ENCODE data around the gene DEFB108B. TPM values are rescaled to one million over a fixed set of nuclear protein-coding genes. Genes with fewer than 3 reads are reported as not detected.
"Not testable (repeated sequence)": the region's sequence is repeated elsewhere in the genome, so short reads cannot be mapped to it uniquely, and the experiment has no call there.

Gene DEFB108B, protein sequence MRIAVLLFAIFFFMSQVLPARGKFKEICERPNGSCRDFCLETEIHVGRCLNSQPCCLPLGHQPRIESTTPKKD
- total RNA-seq: not detected
- long read RNA-seq: 0 reads

DNA sequence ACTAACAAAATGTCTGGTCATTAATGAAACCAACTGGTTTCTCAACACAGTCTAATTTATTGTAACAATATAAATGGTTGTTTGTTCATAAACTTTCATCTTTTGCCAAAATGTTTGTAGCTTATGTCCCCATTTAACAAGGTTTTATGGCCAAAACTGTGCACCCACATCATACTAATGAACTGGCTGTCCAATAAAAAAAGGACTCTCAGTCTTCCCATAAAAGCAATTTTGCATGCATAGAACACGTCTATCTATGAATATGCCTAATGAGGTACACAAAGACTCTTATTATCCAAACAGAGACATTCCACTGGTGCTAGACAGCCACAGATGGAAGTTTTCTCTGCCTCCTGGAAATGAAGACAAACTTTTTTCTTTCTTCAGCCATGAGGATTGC lies at the start of gene DEFB108B:
Gene DEFB108B, plus strand, starts transcription at position 390 of the 400 bp plus-strand sequence. Its CDS starts 0 bp downstream, at position 390.
- intact Hi-C loops (cut with micrococcal nuclease); ATAC-seq; DNase-seq: not testable (repeated sequence)

DNA sequence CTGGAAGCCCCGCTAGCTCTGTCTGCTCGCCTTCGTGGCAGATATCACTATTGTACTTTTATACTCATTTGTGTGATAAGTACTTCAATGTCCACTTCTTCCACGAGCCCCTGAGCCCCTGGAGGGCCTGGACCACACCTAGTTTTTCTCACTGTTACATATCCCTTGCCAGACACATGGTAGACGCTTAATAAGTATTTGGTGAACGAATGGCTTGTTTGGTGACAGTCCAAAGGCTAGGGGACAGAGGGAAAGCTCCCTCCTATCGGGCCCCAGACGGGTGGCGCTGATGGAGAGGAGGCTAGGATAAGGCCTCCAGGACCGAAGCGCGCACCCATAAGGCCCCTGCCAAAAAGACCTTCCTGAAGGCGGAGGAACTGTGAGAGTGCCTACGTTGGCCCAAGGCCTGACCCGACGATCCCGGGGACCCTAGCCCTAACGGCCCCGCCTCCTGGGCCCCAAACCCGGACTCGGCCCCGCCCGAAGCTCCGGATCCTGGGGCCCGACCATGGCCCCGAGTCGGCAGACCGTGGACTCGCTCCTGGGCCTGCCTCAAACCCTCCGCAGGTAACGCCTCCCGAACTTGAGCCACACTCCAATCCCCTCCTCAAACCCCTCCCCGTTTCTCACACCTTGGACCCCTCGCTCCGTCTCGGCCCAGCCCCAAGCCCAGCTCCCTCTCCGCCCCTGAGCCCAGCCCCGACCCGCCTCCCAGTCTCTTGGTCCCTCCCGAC lies 46.7 kb upstream of the DEFB108B start:
- DNase-seq; intact Hi-C loops (cut with micrococcal nuclease); ATAC-seq: not testable (repeated sequence)

DNA sequence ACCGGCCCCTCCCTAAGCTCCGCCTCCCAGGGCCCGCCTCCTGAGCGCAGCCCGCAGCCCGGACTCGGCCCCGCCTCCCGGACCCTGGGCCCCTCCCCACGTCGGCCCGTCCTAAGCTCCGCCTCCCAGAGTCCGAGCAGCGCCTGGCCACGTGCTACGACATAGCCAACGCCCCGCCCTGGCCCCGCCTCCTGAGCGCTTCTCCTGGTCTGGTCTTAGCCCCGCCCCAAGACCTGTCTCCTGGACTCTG lies 46.2 kb upstream of the DEFB108B start:
- peak; percentile 98 for ATAC-seq
- DNase-seq: peak; percentile 100
- intact Hi-C loops (cut with micrococcal nuclease): not testable (repeated sequence)

- intact Hi-C loops (cut with micrococcal nuclease): no loop called here
- ATAC-seq (peak; percentile 100), DNase-seq (peak; percentile 95)
Measured at GRCh38 chr11:71787098-71787823, 45.7 kb upstream of the DEFB108B start.

DNA sequence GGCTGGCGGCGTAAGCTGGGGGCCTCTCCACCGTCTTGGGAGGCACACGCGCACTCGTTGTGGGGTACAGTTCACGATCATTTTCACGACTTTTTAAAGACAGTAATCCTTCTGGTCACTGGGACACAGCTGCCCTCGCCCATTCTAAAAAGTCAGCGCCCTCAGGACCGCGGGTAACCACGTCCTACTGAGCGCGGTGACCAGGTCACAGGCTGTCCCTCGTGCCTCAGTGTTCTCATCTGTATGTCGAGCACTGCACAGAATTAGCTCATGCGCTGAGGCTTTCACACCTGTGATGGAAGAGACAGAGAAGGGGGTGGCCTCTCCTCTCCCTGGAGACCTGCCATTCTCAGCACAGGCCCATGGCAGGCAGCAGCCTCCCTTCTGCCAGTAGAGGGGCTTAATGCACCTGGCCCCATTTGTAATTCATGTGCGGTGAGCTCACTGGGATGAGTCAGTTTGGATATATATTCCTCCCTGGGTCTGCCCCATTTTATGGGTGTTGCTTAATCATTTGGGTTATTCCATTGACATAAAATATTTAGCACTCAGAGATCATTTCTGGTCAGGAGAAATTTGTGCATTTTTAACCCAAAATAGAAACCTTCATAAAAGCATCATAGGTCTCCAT lies 45.1 kb upstream of the DEFB108B start:
- ATAC-seq; intact Hi-C loops (cut with micrococcal nuclease): not testable (repeated sequence)

GRCh38 chr11:71789444-71790196 lies 43.4 kb upstream of the DEFB108B start:
- ATAC-seq; DNase-seq; intact Hi-C loops (cut with micrococcal nuclease): not testable (repeated sequence)

More for the DNA sequence above, 45.1 kb upstream of the DEFB108B start:
- not testable (repeated sequence) for DNase-seq

DNA sequence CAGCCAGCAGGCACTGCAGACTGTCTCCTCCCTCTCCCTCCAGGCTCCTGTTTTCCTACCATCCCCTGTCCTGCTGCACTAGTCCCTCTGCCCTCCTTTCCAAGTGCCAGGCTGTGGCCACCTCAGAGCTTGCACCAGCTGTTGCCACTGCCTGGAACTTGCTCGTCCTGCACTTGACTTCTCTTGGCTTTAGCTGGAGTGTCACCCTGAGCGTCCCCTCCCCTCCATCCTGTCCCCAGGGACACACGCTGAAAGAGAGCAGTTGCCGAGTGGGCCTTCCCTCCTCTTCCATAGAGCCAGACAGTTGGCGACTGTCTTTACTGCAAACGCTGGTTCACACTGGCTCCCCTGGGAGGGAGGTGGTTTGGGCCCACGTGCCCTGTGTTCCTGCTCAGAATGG lies 41.9 kb upstream of the DEFB108B start:
- ATAC-seq; intact Hi-C loops (cut with micrococcal nuclease); DNase-seq: not testable (repeated sequence)

DNA sequence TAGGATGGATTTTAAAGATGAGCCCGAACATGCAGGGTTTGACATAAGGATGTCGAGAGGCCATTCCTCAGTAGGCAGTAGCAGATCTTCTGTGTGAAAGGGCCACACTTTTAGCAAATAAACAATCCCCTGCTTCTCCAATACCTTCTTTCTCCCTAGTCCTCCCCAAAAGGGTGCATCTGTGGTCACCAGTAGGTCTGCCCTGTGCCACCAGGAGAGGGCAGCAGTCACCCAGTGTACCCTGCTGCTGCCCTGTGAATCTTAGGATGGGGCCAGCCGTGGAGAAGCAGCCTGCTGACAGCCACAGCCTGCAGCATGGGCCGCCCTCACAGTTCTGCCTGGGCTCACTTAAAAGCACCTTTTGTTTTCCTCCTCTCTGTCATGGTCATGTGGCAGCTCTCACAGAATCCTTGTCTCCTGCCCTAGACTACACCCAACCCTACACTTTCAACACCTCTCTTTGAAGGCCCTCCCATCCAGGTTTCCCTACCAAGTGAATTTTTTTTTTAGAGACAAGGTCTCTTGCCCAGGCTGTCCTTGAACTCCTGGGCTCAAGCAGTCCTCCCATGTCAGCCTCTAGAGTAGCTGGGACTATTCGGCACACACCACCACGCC lies 40.3 kb upstream of the DEFB108B start:
- ATAC-seq; intact Hi-C loops (cut with micrococcal nuclease): not testable (repeated sequence)
- peak; percentile 69 for DNase-seq

DNA sequence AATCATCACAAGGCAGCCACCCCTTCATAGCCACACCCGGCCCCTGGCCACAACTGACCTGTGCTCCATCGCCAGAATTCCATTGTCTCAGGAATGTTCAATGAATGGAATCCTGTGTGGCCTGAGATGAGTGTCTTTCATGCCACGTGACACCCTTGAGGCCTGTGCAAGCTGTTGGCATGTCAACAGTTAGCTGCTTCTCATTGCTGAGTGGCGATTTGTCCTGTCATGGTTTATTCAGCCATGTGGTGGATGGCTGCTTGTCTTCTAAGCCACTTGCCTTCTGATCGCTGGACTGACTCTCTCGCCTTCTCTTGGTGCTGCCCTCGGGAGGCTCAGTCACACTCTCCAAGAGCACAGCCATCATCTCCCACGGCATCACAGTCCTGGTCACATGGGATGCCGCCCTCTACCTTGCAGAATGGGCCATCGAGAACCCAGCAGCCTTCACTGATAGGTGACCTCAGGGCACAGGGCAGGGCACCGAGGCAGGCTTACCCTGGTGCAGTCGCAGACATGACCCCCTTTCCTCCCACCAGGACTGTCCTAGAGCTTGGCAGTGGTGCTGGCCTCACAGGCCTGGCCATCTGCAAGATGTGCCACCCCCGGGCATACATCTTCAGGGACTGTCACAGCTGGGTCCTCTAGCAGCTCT lies 38.5 kb upstream of the DEFB108B start:
- intact Hi-C loops (cut with micrococcal nuclease); ATAC-seq; DNase-seq: not testable (repeated sequence)

DNA sequence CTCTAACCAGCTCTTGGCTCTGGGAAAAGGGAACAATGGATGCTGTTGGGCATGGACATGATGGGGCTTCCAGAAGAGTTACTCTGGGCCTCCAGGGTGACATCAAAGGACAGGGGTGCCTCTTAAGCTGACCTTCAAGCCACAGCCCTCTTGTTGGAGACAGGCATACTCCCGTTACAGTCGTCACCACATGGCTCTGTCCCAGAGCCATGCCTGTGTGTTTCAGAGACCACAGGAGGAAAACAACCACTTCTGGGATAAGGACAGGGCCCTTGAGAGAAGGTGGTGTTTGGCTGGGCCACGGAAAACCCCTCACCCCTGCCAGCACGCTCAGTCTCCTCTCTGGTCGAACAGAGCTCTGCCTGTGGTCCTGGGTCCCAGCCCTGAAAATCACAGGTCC lies 37.8 kb upstream of the DEFB108B start:
- intact Hi-C loops (cut with micrococcal nuclease); DNase-seq; ATAC-seq: not testable (repeated sequence)

DNA sequence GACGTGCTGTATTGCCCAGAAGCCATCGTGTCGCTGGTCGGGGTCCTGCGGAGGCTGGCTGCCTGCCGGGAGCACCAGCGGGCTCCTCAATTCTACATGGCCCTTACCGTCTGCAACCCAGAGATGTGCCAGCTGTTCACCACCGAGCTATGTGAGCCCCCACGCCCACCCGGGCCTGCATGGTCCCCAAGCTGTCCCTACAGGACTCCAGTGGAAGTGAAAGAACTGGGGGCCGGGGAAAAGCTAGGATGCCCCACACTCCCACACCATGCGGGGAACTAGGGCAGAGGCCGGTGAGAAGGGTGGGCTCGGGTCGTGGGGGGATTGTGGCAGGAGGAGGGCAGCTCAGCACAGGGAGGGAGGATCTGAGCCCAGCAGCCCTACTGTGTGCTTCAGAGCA lies 37.0 kb upstream of the DEFB108B start:
- intact Hi-C loops (cut with micrococcal nuclease); ATAC-seq; DNase-seq: not testable (repeated sequence)

GRCh38 chr11:71796781-71797180 lies 36.2 kb upstream of the DEFB108B start:
- DNase-seq; ATAC-seq; intact Hi-C loops (cut with micrococcal nuclease): not testable (repeated sequence)

- DNase-seq; intact Hi-C loops (cut with micrococcal nuclease); ATAC-seq: not testable (repeated sequence)
Measured at GRCh38 chr11:71799556-71800128, 33.4 kb upstream of the DEFB108B start.

GRCh38 chr11:71800335-71800953 lies 32.6 kb upstream of the DEFB108B start:
- intact Hi-C loops (cut with micrococcal nuclease); ATAC-seq: not testable (repeated sequence)
- DNase-seq: peak; percentile 81

DNA sequence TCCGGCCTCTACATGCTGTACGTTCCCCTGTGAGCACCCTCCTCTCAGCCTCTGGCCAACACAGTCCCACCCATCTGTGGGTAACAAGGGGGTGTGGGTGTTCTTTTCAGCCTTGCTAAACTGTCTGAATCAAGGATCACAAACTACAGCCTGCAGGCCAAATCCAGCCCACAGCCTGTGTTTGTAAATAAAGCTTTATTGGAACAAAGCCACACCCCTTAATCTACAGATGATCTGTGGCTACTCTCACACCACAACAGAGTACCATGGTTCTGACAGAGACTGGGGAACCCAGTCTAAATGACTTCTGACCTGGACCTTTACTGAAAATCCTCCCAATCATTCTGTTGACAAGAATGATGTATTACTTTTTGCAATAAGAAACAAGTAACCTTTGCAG lies 32.0 kb upstream of the DEFB108B start:
- intact Hi-C loops (cut with micrococcal nuclease); DNase-seq; ATAC-seq: not testable (repeated sequence)

GRCh38 chr11:71802874-71803273 lies 30.1 kb upstream of the DEFB108B start:
- DNase-seq; intact Hi-C loops (cut with micrococcal nuclease); ATAC-seq: not testable (repeated sequence)
